Dendritic cell treated with granulocyte-macrophage colony-stimulating factor and Interleukin-4, amounts not matched to agents 40 ng/mL and 50 ng/mL, for 4 days (primary cell): ENCODE data around the gene TIMP2.
"Not testable (repeated sequence)": the region's sequence is repeated elsewhere in the genome, so short reads cannot be mapped to it uniquely, and the experiment has no call there.

Experiments used
- H3K27ac Mint-ChIP-seq: one replicate; pipeline ENCODE4 v1.8.0; 2022; ENCODE audit warnings: mild to moderate bottlenecking, mixed read lengths
- H3K27me3 Mint-ChIP-seq: one replicate; pipeline ENCODE4 v1.8.0; 2022; ENCODE audit warnings: mild to moderate bottlenecking, mixed read lengths
- H3K36me3 Mint-ChIP-seq: one replicate; pipeline ENCODE4 v1.8.0; 2022; ENCODE audit warnings: low read depth, mixed read lengths
- H3K4me1 Mint-ChIP-seq: one replicate; pipeline ENCODE4 v1.8.0; 2022; ENCODE audit warnings: low read depth, mixed read lengths
- H3K4me3 Mint-ChIP-seq: one replicate; pipeline ENCODE4 v1.8.0; 2022; ENCODE audit warnings: mild to moderate bottlenecking, moderate library complexity, mixed read lengths
- H3K9me3 Mint-ChIP-seq: one replicate; pipeline ENCODE4 v1.8.0; 2022; ENCODE audit warnings: mixed read lengths
- intact Hi-C: fragments of 100-400 bp; cut with micrococcal nuclease; formaldehyde crosslinking; loops from one replicate; pipeline ENCODE4 v1.15.0; 2022

TIMP2 gene

GRCh38 chr17:78878261-78878660 is 46.9 kb downstream of the TIMP2 start:
- H3K9me3 Mint-ChIP-seq, result no peaks in the 10 kb centered on the region
- intact Hi-C loops, result no loop called here
- peak overlapping the region; percentile 97 for H3K27ac Mint-ChIP-seq
- H3K27me3 Mint-ChIP-seq, result no peaks in the 10 kb centered on the region
- H3K4me1 Mint-ChIP-seq, result peaks cover 88% of the 10 kb centered on the region
- H3K36me3 Mint-ChIP-seq, result peaks cover 66% of the 10 kb centered on the region
- H3K4me3 Mint-ChIP-seq, result no peak overlapping the region

GRCh38 chr17:78876954-78877517 is 48.2 kb downstream of the TIMP2 start:
- intact Hi-C loops, H3K4me3 Mint-ChIP-seq, H3K9me3 Mint-ChIP-seq, H3K27me3 Mint-ChIP-seq: not testable (repeated sequence)
- H3K36me3 Mint-ChIP-seq, result peaks cover 78% of the 10 kb centered on the region
- peaks cover 77% of the 10 kb centered on the region for H3K4me1 Mint-ChIP-seq
- H3K27ac Mint-ChIP-seq, result peak overlapping the region; percentile 28

- H3K9me3 Mint-ChIP-seq, result no peaks in the 10 kb centered on the region
- intact Hi-C loops, result no loop called here
- H3K4me3 Mint-ChIP-seq, result no peak overlapping the region
- peak overlapping the region; percentile 60 for H3K27ac Mint-ChIP-seq
- H3K4me1 Mint-ChIP-seq, result peaks cover 68% of the 10 kb centered on the region
- H3K27me3 Mint-ChIP-seq, result no peaks in the 10 kb centered on the region
- H3K36me3 Mint-ChIP-seq, result peaks cover 80% of the 10 kb centered on the region
These were observed 49.0 kb downstream of the TIMP2 start for GRCh38 chr17:78876094-78876597.

GRCh38 chr17:78875363-78876093 is 49.7 kb downstream of the TIMP2 start:
- Mint-ChIP-seq H3K27ac (peak overlapping the region; percentile 60), H3K9me3 (no peaks in the 10 kb centered on the region), H3K4me1 (peaks cover 64% of the 10 kb centered on the region), H3K27me3 (no peaks in the 10 kb centered on the region), H3K36me3 (peaks cover 82% of the 10 kb centered on the region), H3K4me3 (no peak overlapping the region)
- intact Hi-C loops, result no loop called here

GRCh38 chr17:78873519-78874340 is 51.5 kb downstream of the TIMP2 start:
- Mint-ChIP-seq H3K27me3 (no peaks in the 10 kb centered on the region), H3K27ac (peak overlapping the region; percentile 60), H3K36me3 (peaks cover 83% of the 10 kb centered on the region), H3K9me3 (no peaks in the 10 kb centered on the region), H3K4me3 (no peak overlapping the region), H3K4me1 (peaks cover 53% of the 10 kb centered on the region)
- intact Hi-C loops, result no loop called here

- intact Hi-C loops, result no loop called here
- H3K27me3 Mint-ChIP-seq, result no peaks in the 10 kb centered on the region
- no peak overlapping the region for H3K4me3 Mint-ChIP-seq
- no peaks in the 10 kb centered on the region for H3K9me3 Mint-ChIP-seq
- H3K27ac Mint-ChIP-seq, result no peak overlapping the region
- H3K4me1 Mint-ChIP-seq, result peaks cover 54% of the 10 kb centered on the region
- H3K36me3 Mint-ChIP-seq, result peaks cover 85% of the 10 kb centered on the region
These were observed 52.7 kb downstream of the TIMP2 start for GRCh38 chr17:78872486-78872885.

- Mint-ChIP-seq H3K27me3 (no peaks in the 10 kb centered on the region), H3K27ac (no peak overlapping the region), H3K4me3 (no peak overlapping the region), H3K4me1 (peaks cover 55% of the 10 kb centered on the region), H3K9me3 (no peaks in the 10 kb centered on the region), H3K36me3 (peaks cover 86% of the 10 kb centered on the region)
- intact Hi-C loops, result no loop called here
These were observed 54.6 kb downstream of the TIMP2 start for GRCh38 chr17:78870621-78871020.

- H3K4me3 Mint-ChIP-seq, result no peak overlapping the region
- intact Hi-C loops, result no loop called here
These were observed 56.8 kb downstream of the TIMP2 start for GRCh38 chr17:78868391-78868790.

GRCh38 chr17:78867046-78867445 is 58.1 kb downstream of the TIMP2 start:
- not testable (repeated sequence) for H3K9me3 Mint-ChIP-seq, H3K27me3 Mint-ChIP-seq, H3K4me3 Mint-ChIP-seq
- intact Hi-C loops, result loop anchor here (2.0 kb wide), 2 partner anchors 16 to 104 kb away; no protein-coding TSS in a partner anchor
- peaks cover 62% of the 10 kb centered on the region for H3K4me1 Mint-ChIP-seq
- H3K27ac Mint-ChIP-seq, result peak overlapping the region; percentile 73
- H3K36me3 Mint-ChIP-seq, result peaks cover 79% of the 10 kb centered on the region

More at GRCh38 chr17:78868391-78868790, 56.8 kb downstream of the TIMP2 start:
- Mint-ChIP-seq H3K4me1 (peaks cover 54% of the 10 kb centered on the region), H3K27me3 (no peaks in the 10 kb centered on the region), H3K36me3 (peaks cover 90% of the 10 kb centered on the region), H3K9me3 (no peaks in the 10 kb centered on the region), H3K27ac (peak overlapping the region; percentile 73)

GRCh38 chr17:78865682-78866390 is 59.4 kb downstream of the TIMP2 start:
- H3K27ac Mint-ChIP-seq, result no peak overlapping the region
- no peaks in the 10 kb centered on the region for H3K27me3 Mint-ChIP-seq
- H3K36me3 Mint-ChIP-seq, result peaks cover 72% of the 10 kb centered on the region
- intact Hi-C loops, result loop anchor here (1.0 to 2.0 kb wide), 3 partner anchors 17 to 105 kb away; no protein-coding TSS in a partner anchor
- peaks cover 72% of the 10 kb centered on the region for H3K4me1 Mint-ChIP-seq
- peak overlapping the region; percentile 45 for H3K4me3 Mint-ChIP-seq
- H3K9me3 Mint-ChIP-seq, result no peaks in the 10 kb centered on the region

- peaks cover 72% of the 10 kb centered on the region for H3K36me3 Mint-ChIP-seq
- intact Hi-C loops, result no loop called here
- peaks cover 66% of the 10 kb centered on the region for H3K4me1 Mint-ChIP-seq
- no peaks in the 10 kb centered on the region for H3K9me3 Mint-ChIP-seq
- H3K27me3 Mint-ChIP-seq, result no peaks in the 10 kb centered on the region
- no peak overlapping the region for H3K4me3 Mint-ChIP-seq
- H3K27ac Mint-ChIP-seq, result peak overlapping the region; percentile 65
These were observed 61.1 kb downstream of the TIMP2 start for GRCh38 chr17:78864117-78864516.

GRCh38 chr17:78862073-78863023 is 62.8 kb downstream of the TIMP2 start:
- peak overlapping the region; percentile 2 for H3K4me3 Mint-ChIP-seq
- H3K27me3 Mint-ChIP-seq, result no peaks in the 10 kb centered on the region
- peak overlapping the region; percentile 87 for H3K27ac Mint-ChIP-seq
- H3K36me3 Mint-ChIP-seq, result peaks cover 72% of the 10 kb centered on the region
- peaks cover 56% of the 10 kb centered on the region for H3K4me1 Mint-ChIP-seq
- intact Hi-C loops, result loop anchor here (2.0 kb wide), 1 partner anchor 22 kb away; the partner anchor contains the start of gene USP36
- H3K9me3 Mint-ChIP-seq, result no peaks in the 10 kb centered on the region
